HG02973 (cell line): ENCODE data around the gene TSN.
A peak's percentile ranks its signal among the peaks of the same experiment; 100 is the strongest.
"Not testable (repeated sequence)": the region's sequence is repeated elsewhere in the genome, so short reads cannot be mapped to it uniquely, and the experiment has no call there.

Experiments
- ATAC-seq: cut with Tn5 transposase; IDR thresholded peaks from one replicate; pipeline ENCODE4 v1.9.1; 2021; ENCODE audit warnings: moderate library complexity; ENCODE audit not compliant: unreplicated experiment

The TSN gene

GRCh38 chr2:121755237-121756111 lies at the start of gene TSN:
TSN (plus strand) TSS chr2:121755651; CDS start chr2:121755780, 129 bp downstream.
- peak; percentile 99 for ATAC-seq

- ATAC-seq, result no peak
Observed at GRCh38 chr2:121705958-121706357, 49.5 kb upstream of the TSN start.

GRCh38 chr2:121707344-121707919 lies 48.0 kb upstream of the TSN start:
- no peak for ATAC-seq

GRCh38 chr2:121707920-121708361 lies 47.5 kb upstream of the TSN start:
- ATAC-seq, result no peak

GRCh38 chr2:121709776-121710469 lies 45.5 kb upstream of the TSN start:
- no peak for ATAC-seq

- no peak for ATAC-seq
Observed at GRCh38 chr2:121710470-121711170, 44.8 kb upstream of the TSN start.

GRCh38 chr2:121711481-121711880 lies 44.0 kb upstream of the TSN start:
- ATAC-seq, result not testable (repeated sequence)

GRCh38 chr2:121716126-121716525 lies 39.3 kb upstream of the TSN start:
- no peak for ATAC-seq

GRCh38 chr2:121717529-121717928 lies 37.9 kb upstream of the TSN start:
- no peak for ATAC-seq

GRCh38 chr2:121721926-121722325 lies 33.5 kb upstream of the TSN start:
- ATAC-seq, result no peak

GRCh38 chr2:121722479-121722878 lies 33.0 kb upstream of the TSN start:
- no peak for ATAC-seq

GRCh38 chr2:121723316-121723715 lies 32.1 kb upstream of the TSN start:
- no peak for ATAC-seq

GRCh38 chr2:121727332-121727731 lies 28.1 kb upstream of the TSN start:
- ATAC-seq, result no peak

GRCh38 chr2:121727950-121728349 lies 27.5 kb upstream of the TSN start:
- ATAC-seq, result no peak

- no peak for ATAC-seq
Observed at GRCh38 chr2:121731366-121731765, 24.1 kb upstream of the TSN start.

GRCh38 chr2:121734544-121734943 lies 20.9 kb upstream of the TSN start:
- ATAC-seq, result not testable (repeated sequence)

GRCh38 chr2:121735518-121736074 lies 19.9 kb upstream of the TSN start:
- ATAC-seq, result no peak

GRCh38 chr2:121736140-121736461 lies 19.4 kb upstream of the TSN start:
- ATAC-seq, result no peak

- peak; percentile 94 for ATAC-seq
Observed at GRCh38 chr2:121736462-121737336, 18.8 kb upstream of the TSN start, which contains the start of gene NIFK. NIFK (minus strand) TSS chr2:121736875; CDS start chr2:121736850, 25 bp downstream.

GRCh38 chr2:121740973-121741372 lies 14.5 kb upstream of the TSN start:
- ATAC-seq, result no peak
